GF-D8 (cell line): ENCODE data around the gene JAK3.
"Not testable (repeated sequence)": the region's sequence is repeated elsewhere in the genome, so short reads cannot be mapped to it uniquely, and the experiment has no call there.

Experiments used
- DNase-seq: peaks from one replicate; lab custom pipeline; 2025; lab: John Stamatoyannopoulos, UW

Gene JAK3

GRCh38 chr19:17777840-17778239, 69.9 kb downstream of the JAK3 start:
- not testable (repeated sequence) for DNase-seq

- no peak for DNase-seq
These were observed 71.6 kb downstream of the JAK3 start for GRCh38 chr19:17775991-17776803.

GRCh38 chr19:17775245-17775927, 72.4 kb downstream of the JAK3 start:
- no peak for DNase-seq
